Measurements from ENCODE around the gene HNRNPUL1. TPM values are rescaled to one million over a fixed set of nuclear protein-coding genes. Genes with fewer than 3 reads are reported as not detected.

HNRNPUL1 gene
- total RNA-seq, 4 donors from 2014 or later = 130 to 196 (median 152) TPM

- no peak for DNase-seq (ENCODE audit: low spot score in 2 of 2)
- TF ChIP-seq CTCF (IDR thresholded peaks at IDR 0.05) (no peak), POLR2A (IDR thresholded peaks at IDR 0.05) (no peak)
- intact Hi-C loops (cut with DNase I; ENCODE audit: low total_unique reads) = no loop called here
- WGBS, 2 donors = 86 to 90% methylated on average over 18 to 21 of the region's 23 CpGs
- H3K4me3 ChIP-seq (ENCODE audit: low read depth, poor library complexity, severe bottlenecking) = no peak overlapping the region
Observed at GRCh38 chr19:41354343-41354953, 90.3 kb downstream of the HNRNPUL1 start.

GRCh38 chr19:41355035-41355434, 90.9 kb downstream of the HNRNPUL1 start:
- WGBS, 2 donors = 86 to 92% methylated on average over 1 of the region's 1 CpG
- intact Hi-C loops (cut with DNase I; ENCODE audit: low total_unique reads) = no loop called here
- TF ChIP-seq POLR2A (IDR thresholded peaks at IDR 0.05) (no peak), CTCF (IDR thresholded peaks at IDR 0.05) (no peak)
- DNase-seq (ENCODE audit: low spot score in 2 of 2) = no peak
- H3K4me3 ChIP-seq (ENCODE audit: low read depth, poor library complexity, severe bottlenecking) = no peak overlapping the region

- intact Hi-C loops (cut with DNase I; ENCODE audit: low total_unique reads) = no loop called here
- TF ChIP-seq POLR2A (IDR thresholded peaks at IDR 0.05) = no peak
- no peak for DNase-seq (ENCODE audit: low spot score in 2 of 2)
- H3K4me3 ChIP-seq (ENCODE audit: low read depth, poor library complexity, severe bottlenecking) = no peak overlapping the region
- 69 to 83% methylated on average over 3 of the region's 3 CpGs for WGBS, 2 donors
Observed at GRCh38 chr19:41355802-41356201, 91.6 kb downstream of the HNRNPUL1 start.

GRCh38 chr19:41356984-41357739, 93.0 kb downstream of the HNRNPUL1 start:
- WGBS, 2 donors = 83 to 88% methylated on average over 11 of the region's 11 CpGs
- TF ChIP-seq CTCF (IDR thresholded peaks at IDR 0.05) (no peak), POLR2A (IDR thresholded peaks at IDR 0.05) (no peak)

More at GRCh38 chr19:41356984-41357739, 93.0 kb downstream of the HNRNPUL1 start:
- intact Hi-C loops (cut with DNase I; ENCODE audit: low total_unique reads) = no loop called here
- no peak for DNase-seq (ENCODE audit: low spot score in 2 of 2)
- no peak overlapping the region for H3K4me3 ChIP-seq (ENCODE audit: low read depth, poor library complexity, severe bottlenecking)

Other genes starting within 250 kb of the HNRNPUL1 start
- not detected for gene CYP2A13, start 175.9 kb upstream of the HNRNPUL1 start, total RNA-seq
- not detected for gene CYP2F1, start 149.9 kb upstream of the HNRNPUL1 start, total RNA-seq
- 1 to 10 TPM in 3 of 4 donors, under 1 TPM in 1; 0.49 to 3.8 (median 1.9) TPM for gene CYP2S1, start 71.2 kb upstream of the HNRNPUL1 start, total RNA-seq
- gene AXL, start 45.1 kb upstream of the HNRNPUL1 start, total RNA-seq = 10 to 100 TPM; 17.3 to 86.2 (median 56.7) TPM
- gene CCDC97, start 45.8 kb downstream of the HNRNPUL1 start, total RNA-seq = 10 to 100 TPM; 11.6 to 19.6 (median 13.7) TPM
- gene TGFB1, start 89.5 kb downstream of the HNRNPUL1 start, total RNA-seq = 10 to 100 TPM; 11.4 to 26.9 (median 22.2) TPM
- 1 to 10 TPM; 1.7 to 3.7 (median 2.5) TPM for gene B9D2, start 99.8 kb downstream of the HNRNPUL1 start, total RNA-seq
- 100 to 1,000 TPM in 1 of 4 donors, 10 to 100 TPM in 3; 25.4 to 115 (median 54.9) TPM for gene TMEM91, start 112.2 kb downstream of the HNRNPUL1 start, total RNA-seq
- 10 to 100 TPM; 28.6 to 34.5 (median 28.9) TPM for gene EXOSC5, start 133.0 kb downstream of the HNRNPUL1 start, total RNA-seq
- gene BCKDHA, start 133.4 kb downstream of the HNRNPUL1 start, total RNA-seq = 100 to 1,000 TPM in 1 of 4 donors, 10 to 100 TPM in 3; 64.3 to 116 (median 70.1) TPM
- 10 to 100 TPM in 3 of 4 donors, 1 to 10 TPM in 1; 9.2 to 33.3 (median 16.7) TPM for gene B3GNT8, start 163.0 kb downstream of the HNRNPUL1 start, total RNA-seq
- gene DMAC2, start 175.5 kb downstream of the HNRNPUL1 start, total RNA-seq = 10 to 100 TPM; 34.8 to 49.8 (median 35.7) TPM
- gene ERICH4, start 178.8 kb downstream of the HNRNPUL1 start, total RNA-seq = not detected